ENCODE data around the gene HSP90AB1.

DNA sequence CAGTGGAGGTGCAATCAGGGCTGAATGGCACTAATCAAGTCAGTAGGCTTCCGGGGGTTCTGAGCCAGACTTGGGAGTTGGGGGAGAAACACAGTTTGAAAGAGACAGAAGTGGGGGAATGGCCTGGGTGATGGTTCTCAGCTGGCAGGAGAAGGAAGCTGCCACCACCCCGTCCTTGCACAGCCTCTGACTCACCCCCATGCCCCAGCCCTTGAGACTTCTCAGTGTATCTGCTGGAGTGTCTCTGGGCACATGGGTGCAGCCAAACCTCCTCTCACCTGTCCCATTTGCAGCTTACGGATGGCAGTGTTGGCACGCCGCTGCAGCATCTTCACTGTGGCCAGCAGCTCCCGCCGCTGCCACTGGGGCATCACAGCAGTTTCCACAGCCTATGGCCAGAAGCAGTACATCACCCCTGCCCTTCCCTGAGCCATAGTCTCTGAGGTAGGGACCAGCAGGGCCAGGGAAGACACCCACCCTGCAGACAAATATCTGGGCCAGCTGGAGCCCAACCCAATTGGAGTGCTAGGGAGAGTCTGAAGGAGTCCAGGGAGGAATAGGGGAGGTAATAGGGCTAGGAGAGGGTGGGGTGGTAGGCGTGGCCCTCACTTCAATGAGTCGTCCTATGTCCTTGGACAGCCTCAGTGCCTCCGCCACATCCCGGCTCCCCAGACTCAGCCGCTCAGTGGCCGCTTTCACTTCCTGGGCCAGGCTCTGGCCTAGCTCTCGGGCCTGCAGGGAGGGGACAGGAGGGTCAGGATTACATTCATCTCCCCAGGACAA is 55.1 kb downstream of the HSP90AB1 start:
- TF ChIP-seq, protein P1, sequence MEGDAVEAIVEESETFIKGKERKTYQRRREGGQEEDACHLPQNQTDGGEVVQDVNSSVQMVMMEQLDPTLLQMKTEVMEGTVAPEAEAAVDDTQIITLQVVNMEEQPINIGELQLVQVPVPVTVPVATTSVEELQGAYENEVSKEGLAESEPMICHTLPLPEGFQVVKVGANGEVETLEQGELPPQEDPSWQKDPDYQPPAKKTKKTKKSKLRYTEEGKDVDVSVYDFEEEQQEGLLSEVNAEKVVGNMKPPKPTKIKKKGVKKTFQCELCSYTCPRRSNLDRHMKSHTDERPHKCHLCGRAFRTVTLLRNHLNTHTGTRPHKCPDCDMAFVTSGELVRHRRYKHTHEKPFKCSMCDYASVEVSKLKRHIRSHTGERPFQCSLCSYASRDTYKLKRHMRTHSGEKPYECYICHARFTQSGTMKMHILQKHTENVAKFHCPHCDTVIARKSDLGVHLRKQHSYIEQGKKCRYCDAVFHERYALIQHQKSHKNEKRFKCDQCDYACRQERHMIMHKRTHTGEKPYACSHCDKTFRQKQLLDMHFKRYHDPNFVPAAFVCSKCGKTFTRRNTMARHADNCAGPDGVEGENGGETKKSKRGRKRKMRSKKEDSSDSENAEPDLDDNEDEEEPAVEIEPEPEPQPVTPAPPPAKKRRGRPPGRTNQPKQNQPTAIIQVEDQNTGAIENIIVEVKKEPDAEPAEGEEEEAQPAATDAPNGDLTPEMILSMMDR (IDR thresholded peaks at IDR 0.05; ENCODE audit: low read depth, low read length, poor library complexity, severe bottlenecking) = no peak
- no peak for TF ChIP-seq EZH2phosphoT487 (IDR thresholded peaks at IDR 0.05; ENCODE audit: borderline replicate concordance, low read length)
